Panc1 (cell line): ENCODE results near the gene ASCC3. TPM values are rescaled to one million over a fixed set of nuclear protein-coding genes. Genes with fewer than 3 reads are reported as not detected.

Source experiments
- ATAC-seq: fragments of 200-7000 bp; cut with Tn5 transposase; 2 replicates; pipeline ENCODE4 v1.9.1; 2020; ENCODE audit warnings: mild to moderate bottlenecking, moderate library complexity
- BruUV-seq: library from RNA; stranded (reverse); fragments of 400-500 nt; replicated peaks from 2 replicates; lab custom pipeline; 2021; lab: Mats Ljungman, UMichigan
- CTCF ChIA-PET: fragments of 300-600 bp; sonication (Branson Sonifier 250); formaldehyde crosslinking; loops from one replicate; lab custom pipeline; 2022; ENCODE audit warnings: antibody characterized with exemption; lab: Charles Lee
- POLR2A ChIA-PET: fragments of 300-600 bp; sonication (Branson Sonifier 250); formaldehyde crosslinking; loops from one replicate; lab custom pipeline; 2022; ENCODE audit warnings: antibody characterized with exemption; lab: Charles Lee
- DNase-seq: peaks from one replicate; pipeline ENCODE4 v3.0.0-alpha.2; 2010; ENCODE audit warnings: low read depth, low spot score
- H3K27ac ChIP-seq: 2 replicates; pipeline ENCODE4 v1.5.1; 2011; ENCODE audit warnings: mild to moderate bottlenecking, low read length, inconsistent platforms
- H3K27me3 ChIP-seq: fragments of 200-500 bp; sonication (Bioruptor generic); 2 replicates; pipeline ENCODE4 v1.6.0; 2014; ENCODE audit warnings: low read length, inconsistent platforms; ENCODE audit not compliant: control insufficient read depth, insufficient read depth
- H3K36me3 ChIP-seq: fragments of 200-500 bp; sonication (Bioruptor generic); 2 replicates; pipeline ENCODE4 v1.5.1; 2014; ENCODE audit warnings: inconsistent platforms, mild to moderate bottlenecking, low read length, moderate library complexity; ENCODE audit not compliant: control insufficient read depth, insufficient read depth
- H3K4me1 ChIP-seq: 2 replicates; pipeline ENCODE4 v1.5.1; 2011; ENCODE audit warnings: inconsistent platforms, mild to moderate bottlenecking, low read length, moderate library complexity; ENCODE audit not compliant: control insufficient read depth, insufficient read depth
- H3K4me3 ChIP-seq, 2 experiments: 2 replicates each; pipeline ENCODE4 v1.5.1; 2011 to 2012; ENCODE audit warnings: low read depth in 2 of 2, low read length in 2 of 2, mild to moderate bottlenecking in 2 of 2, inconsistent platforms in 1 of 2, moderate library complexity in 1 of 2
- H3K9me3 ChIP-seq: fragments of 200-500 bp; sonication (Bioruptor generic); 2 replicates; pipeline ENCODE4 v1.5.1; 2014; ENCODE audit warnings: low read depth, mild to moderate bottlenecking, inconsistent platforms, low read length, moderate library complexity; ENCODE audit not compliant: control insufficient read depth, insufficient read depth
- CTCF ChIP-seq: fragments of 450-650 bp; IDR thresholded peaks from 2 replicates; pipeline ENCODE4 v1.5.1; 2017; ENCODE audit warnings: mild to moderate bottlenecking
- POLR2AphosphoS5 ChIP-seq: IDR thresholded peaks from 2 replicates; pipeline ENCODE4 v1.6.1; 2012; ENCODE audit warnings: mild to moderate bottlenecking, low read depth, low read length, moderate library complexity
- SIN3A ChIP-seq: IDR thresholded peaks from 2 replicates; pipeline ENCODE4 v1.6.1; 2012; ENCODE audit warnings: low read depth, mild to moderate bottlenecking, low read length, moderate library complexity, borderline replicate concordance; ENCODE audit not compliant: insufficient read depth
- TCF7L2 ChIP-seq: IDR thresholded peaks from 2 replicates; pipeline ENCODE4 v1.6.1; 2011; ENCODE audit warnings: mild to moderate bottlenecking, low read depth, low read length, inconsistent platforms
- in situ Hi-C: cut with HindIII; loops from 2 replicates; pipeline ENCODE4 v1.10.0; 2016; ENCODE audit warnings: low sequenced_read_pairs, low pct_unique_long_range_greater_than_20kb
- intact Hi-C: fragments of 100-400 bp; cut with micrococcal nuclease; formaldehyde crosslinking; loops from one replicate; pipeline ENCODE4 v1.10.0; 2022; ENCODE audit not compliant: unreplicated experiment
- total RNA-seq: library from RNA; stranded (reverse); gene quantifications from one replicate; pipeline ENCODE4 v1.2.1, GENCODE V29; 2021; ENCODE audit not compliant: unreplicated experiment
- TF ChIP-seq, protein P1 (sequence below), 2 experiments: IDR thresholded peaks; 2 replicates each; pipeline ENCODE4 v1.6.1; 2011 to 2012; ENCODE audit warnings: low read depth in 2 of 2, control low read depth in 1 of 2, low read length in 1 of 2, mild to moderate bottlenecking in 1 of 2, moderate library complexity in 1 of 2; ENCODE audit not compliant: insufficient read depth in 1 of 2

The ASCC3 gene
- total RNA-seq, 1 experiment from 2014 or later = 46.9 TPM

- in situ Hi-C loops = no loop called here
- no TSS peak for BruUV-seq
- intact Hi-C loops = no loop called here
- Histone ChIP-seq H3K36me3 (no peaks in the 10 kb centered on the region), H3K27me3 (no peaks in the 10 kb centered on the region), H3K9me3 (no peaks in the 10 kb centered on the region), H3K27ac (no peak overlapping the region), H3K4me1 (no peaks in the 10 kb centered on the region), H3K4me3 (no peak overlapping the region)
- ChIA-PET POLR2A (no interaction called here), CTCF (interaction anchor here (0.6 kb wide), 1 partner anchor 307 kb away, joined by 3 read pairs; no protein-coding TSS in a partner anchor)
- no peak for DNase-seq
- ATAC-seq = no peak
- TF ChIP-seq TCF7L2 = no peak
- TF ChIP-seq SIN3A = no peak
- no peak for TF ChIP-seq CTCF
- no peak for TF ChIP-seq POLR2AphosphoS5
- TF ChIP-seq, protein P1, sequence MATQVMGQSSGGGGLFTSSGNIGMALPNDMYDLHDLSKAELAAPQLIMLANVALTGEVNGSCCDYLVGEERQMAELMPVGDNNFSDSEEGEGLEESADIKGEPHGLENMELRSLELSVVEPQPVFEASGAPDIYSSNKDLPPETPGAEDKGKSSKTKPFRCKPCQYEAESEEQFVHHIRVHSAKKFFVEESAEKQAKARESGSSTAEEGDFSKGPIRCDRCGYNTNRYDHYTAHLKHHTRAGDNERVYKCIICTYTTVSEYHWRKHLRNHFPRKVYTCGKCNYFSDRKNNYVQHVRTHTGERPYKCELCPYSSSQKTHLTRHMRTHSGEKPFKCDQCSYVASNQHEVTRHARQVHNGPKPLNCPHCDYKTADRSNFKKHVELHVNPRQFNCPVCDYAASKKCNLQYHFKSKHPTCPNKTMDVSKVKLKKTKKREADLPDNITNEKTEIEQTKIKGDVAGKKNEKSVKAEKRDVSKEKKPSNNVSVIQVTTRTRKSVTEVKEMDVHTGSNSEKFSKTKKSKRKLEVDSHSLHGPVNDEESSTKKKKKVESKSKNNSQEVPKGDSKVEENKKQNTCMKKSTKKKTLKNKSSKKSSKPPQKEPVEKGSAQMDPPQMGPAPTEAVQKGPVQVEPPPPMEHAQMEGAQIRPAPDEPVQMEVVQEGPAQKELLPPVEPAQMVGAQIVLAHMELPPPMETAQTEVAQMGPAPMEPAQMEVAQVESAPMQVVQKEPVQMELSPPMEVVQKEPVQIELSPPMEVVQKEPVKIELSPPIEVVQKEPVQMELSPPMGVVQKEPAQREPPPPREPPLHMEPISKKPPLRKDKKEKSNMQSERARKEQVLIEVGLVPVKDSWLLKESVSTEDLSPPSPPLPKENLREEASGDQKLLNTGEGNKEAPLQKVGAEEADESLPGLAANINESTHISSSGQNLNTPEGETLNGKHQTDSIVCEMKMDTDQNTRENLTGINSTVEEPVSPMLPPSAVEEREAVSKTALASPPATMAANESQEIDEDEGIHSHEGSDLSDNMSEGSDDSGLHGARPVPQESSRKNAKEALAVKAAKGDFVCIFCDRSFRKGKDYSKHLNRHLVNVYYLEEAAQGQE (IDR thresholded peaks at IDR 0.05; ENCODE audit: insufficient read depth in 1 of 2, low read depth in 2 of 2, low read length in 1 of 2) = no peak
These were observed 187.7 kb downstream of the ASCC3 start for GRCh38 chr6:100693249-100693927.

GRCh38 chr6:100691972-100692371 is 189.2 kb downstream of the ASCC3 start:
- in situ Hi-C loops = no loop called here
- DNase-seq (no peak), ATAC-seq (no peak)
- ChIA-PET POLR2A (no interaction called here), CTCF (no interaction called here)
- TF ChIP-seq TCF7L2 (no peak), CTCF (no peak), SIN3A (no peak), POLR2AphosphoS5 (no peak)
- TF ChIP-seq, protein P1 (IDR thresholded peaks at IDR 0.05; ENCODE audit: insufficient read depth in 1 of 2, low read depth in 2 of 2, low read length in 1 of 2) = no peak
- Histone ChIP-seq H3K4me1 (no peaks in the 10 kb centered on the region), H3K27me3 (no peaks in the 10 kb centered on the region), H3K9me3 (no peaks in the 10 kb centered on the region), H3K4me3 (no peak overlapping the region), H3K27ac (no peak overlapping the region), H3K36me3 (no peaks in the 10 kb centered on the region)
- no TSS peak for BruUV-seq
- intact Hi-C loops = no loop called here
